Fibroblast of lung (primary cell): ENCODE measurements around the gene FAM174B. TPM values are rescaled to one million over a fixed set of nuclear protein-coding genes. Genes with fewer than 3 reads are reported as not detected.

ENCODE experiments used
- DNase-seq, 2 donors: peaks; one replicate each; pipeline versions ENCODE4 v3.0.0 to v3.0.0-alpha.2; 2010; ENCODE audit warnings: low read depth in 2 of 2
- H2AFZ ChIP-seq: 2 replicates; pipeline ENCODE4 v1.5.1; 2012; ENCODE audit warnings: low read length, control low read depth, inconsistent platforms
- H3K27ac ChIP-seq: 2 replicates; pipeline ENCODE4 v1.5.1; 2011; ENCODE audit warnings: low read length, control low read depth; ENCODE audit not compliant: insufficient read depth
- H3K27me3 ChIP-seq: 2 replicates; pipeline ENCODE4 v1.5.1; 2011; ENCODE audit warnings: mild to moderate bottlenecking, low read length; ENCODE audit not compliant: control insufficient read depth, insufficient read depth
- H3K36me3 ChIP-seq: 2 replicates; pipeline ENCODE4 v1.5.1; 2011; ENCODE audit warnings: low read length; ENCODE audit not compliant: control insufficient read depth, insufficient read depth
- H3K4me1 ChIP-seq: 2 replicates; pipeline ENCODE4 v1.5.1; 2011; ENCODE audit warnings: low read length; ENCODE audit not compliant: control insufficient read depth, insufficient read depth; ENCODE audit errors: extremely low read depth
- H3K4me2 ChIP-seq: 2 replicates; pipeline ENCODE4 v1.5.1; 2011; ENCODE audit warnings: low read length, control low read depth; ENCODE audit not compliant: insufficient read depth; ENCODE audit errors: extremely low read depth
- H3K4me3 ChIP-seq, 4 experiments: fragments of 200-600 bp in 1 of 4; sonication (generic) in 1 of 4; replicated peaks in 1 of 4; 2 replicates each; pipeline ENCODE4 v1.5.1; 2011 to 2016; ENCODE audit warnings: low read length in 4 of 4, low read depth in 3 of 4, mild to moderate bottlenecking in 3 of 4, control low read depth in 2 of 4, inconsistent platforms in 1 of 4, mixed read lengths in 1 of 4; ENCODE audit not compliant: insufficient read depth in 1 of 4; ENCODE audit errors: control extremely low read depth in 1 of 4
- H3K79me2 ChIP-seq: 2 replicates; pipeline ENCODE4 v1.5.1; 2012; ENCODE audit warnings: mild to moderate bottlenecking, low read length, inconsistent platforms; ENCODE audit not compliant: control insufficient read depth, insufficient read depth
- H3K9ac ChIP-seq: 2 replicates; pipeline ENCODE4 v1.5.1; 2011; ENCODE audit warnings: mild to moderate bottlenecking, low read length, control low read depth; ENCODE audit not compliant: insufficient read depth
- H3K9me3 ChIP-seq: 2 replicates; pipeline ENCODE4 v1.5.1; 2012; ENCODE audit warnings: low read depth, low read length; ENCODE audit not compliant: control insufficient read depth, insufficient read depth
- H4K20me1 ChIP-seq: 2 replicates; pipeline ENCODE4 v1.5.1; 2011; ENCODE audit warnings: low read length; ENCODE audit not compliant: control insufficient read depth, insufficient read depth; ENCODE audit errors: extremely low read depth
- EZH2 ChIP-seq: IDR thresholded peaks from 2 replicates; pipeline ENCODE4 v1.5.1; 2012; ENCODE audit warnings: low read length, control low read depth, mild to moderate bottlenecking; ENCODE audit errors: missing control alignments
- polyA plus RNA-seq, 2 donors: library from polyadenylated mRNA; depleted of rRNA in 1 of 2; stranded (reverse) in 1 of 2; unstranded in 1 of 2; fragments of >200 nt; gene quantifications; 2 replicates each; pipeline ENCODE4 v1.2.1, GENCODE V29; 2011 to 2012; ENCODE audit warnings: missing spikeins in 1 of 2
- total RNA-seq: library from RNA; depleted of rRNA; stranded (reverse); fragments of >200 nt; gene quantifications from 2 replicates; pipeline ENCODE4 v1.2.1, GENCODE V29; 2014
- TF ChIP-seq, protein P1 (sequence below), 2 donors: IDR thresholded peaks in 1 of 2; conservative IDR thresholded peaks in 1 of 2; 1 replicate in 1 of 2; 2 replicates in 1 of 2; pipeline ENCODE4 v1.5.1; 2011 to 2012; ENCODE audit warnings: low read length in 2 of 2, control low read depth in 1 of 2, inconsistent platforms in 1 of 2, low read depth in 1 of 2, mild to moderate bottlenecking in 1 of 2

Gene FAM174B
- total and polyA plus RNA-seq, 2 donors (not counting 1 experiment from before 2014, with no cell fraction given), result 0.87 to 2.8 TPM

DNA sequence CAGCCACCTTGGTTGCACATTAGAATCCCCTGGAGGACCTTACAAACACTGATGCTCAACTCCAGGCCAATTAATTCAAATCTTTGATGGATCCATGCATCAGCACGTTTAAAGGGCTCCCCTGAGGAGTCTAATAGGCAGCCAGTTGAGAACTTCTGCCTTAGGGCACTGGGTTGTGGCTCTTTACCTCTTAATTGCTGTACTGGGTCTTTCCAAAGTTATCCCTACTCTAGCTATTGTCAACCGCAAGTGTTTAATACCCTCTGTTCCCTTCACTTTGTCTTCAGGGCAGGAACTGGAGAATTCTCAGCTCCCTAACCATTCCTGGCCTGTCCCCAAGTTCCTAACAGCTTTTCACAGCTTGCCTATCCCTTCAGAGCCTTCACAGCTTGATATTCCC, 15.0 kb upstream of the FAM174B start:
- Histone ChIP-seq H4K20me1 (no peaks in the 10 kb centered on the region), H3K9ac (no peak overlapping the region), H3K36me3 (no peaks in the 10 kb centered on the region), H3K9me3 (no peaks in the 10 kb centered on the region), H3K4me2 (no peak overlapping the region), H3K4me1 (no peaks in the 10 kb centered on the region), H3K27ac (no peak overlapping the region), H2AFZ (no peak overlapping the region), H3K27me3 (no peaks in the 10 kb centered on the region), H3K4me3 (no peak overlapping the region), H3K79me2 (no peaks in the 10 kb centered on the region)
- no peak for DNase-seq
- TF ChIP-seq, protein P1, sequence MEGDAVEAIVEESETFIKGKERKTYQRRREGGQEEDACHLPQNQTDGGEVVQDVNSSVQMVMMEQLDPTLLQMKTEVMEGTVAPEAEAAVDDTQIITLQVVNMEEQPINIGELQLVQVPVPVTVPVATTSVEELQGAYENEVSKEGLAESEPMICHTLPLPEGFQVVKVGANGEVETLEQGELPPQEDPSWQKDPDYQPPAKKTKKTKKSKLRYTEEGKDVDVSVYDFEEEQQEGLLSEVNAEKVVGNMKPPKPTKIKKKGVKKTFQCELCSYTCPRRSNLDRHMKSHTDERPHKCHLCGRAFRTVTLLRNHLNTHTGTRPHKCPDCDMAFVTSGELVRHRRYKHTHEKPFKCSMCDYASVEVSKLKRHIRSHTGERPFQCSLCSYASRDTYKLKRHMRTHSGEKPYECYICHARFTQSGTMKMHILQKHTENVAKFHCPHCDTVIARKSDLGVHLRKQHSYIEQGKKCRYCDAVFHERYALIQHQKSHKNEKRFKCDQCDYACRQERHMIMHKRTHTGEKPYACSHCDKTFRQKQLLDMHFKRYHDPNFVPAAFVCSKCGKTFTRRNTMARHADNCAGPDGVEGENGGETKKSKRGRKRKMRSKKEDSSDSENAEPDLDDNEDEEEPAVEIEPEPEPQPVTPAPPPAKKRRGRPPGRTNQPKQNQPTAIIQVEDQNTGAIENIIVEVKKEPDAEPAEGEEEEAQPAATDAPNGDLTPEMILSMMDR (conservative IDR thresholded peaks at IDR 0.05 in 1 of 2, IDR thresholded peaks at IDR 0.05 in 1 of 2; ENCODE audit: low read depth in 1 of 2, low read length in 2 of 2), result no peak
- TF ChIP-seq EZH2, result no peak

DNA sequence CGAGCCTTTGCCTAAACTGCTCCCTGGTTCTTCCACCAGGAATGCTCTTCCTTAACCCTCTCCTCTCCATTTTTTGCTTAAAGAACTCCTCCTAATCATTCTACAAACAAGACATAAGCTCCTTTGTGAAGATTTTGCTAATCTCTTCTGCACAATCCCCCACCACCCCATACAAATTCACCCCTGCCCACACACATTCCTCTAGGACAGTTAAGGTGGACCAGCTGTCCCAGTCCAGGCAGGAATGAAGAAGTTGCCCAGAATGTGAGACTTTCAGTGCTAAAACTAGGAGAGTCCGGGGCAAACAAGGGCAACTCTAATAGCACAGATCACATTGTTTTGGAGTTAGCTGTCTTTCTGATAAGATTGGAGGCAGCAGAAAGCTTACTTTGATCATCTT, 13.9 kb upstream of the FAM174B start:
- TF ChIP-seq, protein P1 (conservative IDR thresholded peaks at IDR 0.05 in 1 of 2, IDR thresholded peaks at IDR 0.05 in 1 of 2; ENCODE audit: low read depth in 1 of 2, low read length in 2 of 2), result no peak
- no peak for TF ChIP-seq EZH2
- Histone ChIP-seq H3K4me3 (no peak overlapping the region), H3K9ac (no peak overlapping the region), H3K4me2 (no peak overlapping the region), H3K27me3 (no peaks in the 10 kb centered on the region), H3K9me3 (no peaks in the 10 kb centered on the region), H3K4me1 (no peaks in the 10 kb centered on the region), H4K20me1 (no peaks in the 10 kb centered on the region), H3K79me2 (no peaks in the 10 kb centered on the region), H2AFZ (no peak overlapping the region), H3K36me3 (no peaks in the 10 kb centered on the region), H3K27ac (no peak overlapping the region)
- DNase-seq, result no peak

DNA sequence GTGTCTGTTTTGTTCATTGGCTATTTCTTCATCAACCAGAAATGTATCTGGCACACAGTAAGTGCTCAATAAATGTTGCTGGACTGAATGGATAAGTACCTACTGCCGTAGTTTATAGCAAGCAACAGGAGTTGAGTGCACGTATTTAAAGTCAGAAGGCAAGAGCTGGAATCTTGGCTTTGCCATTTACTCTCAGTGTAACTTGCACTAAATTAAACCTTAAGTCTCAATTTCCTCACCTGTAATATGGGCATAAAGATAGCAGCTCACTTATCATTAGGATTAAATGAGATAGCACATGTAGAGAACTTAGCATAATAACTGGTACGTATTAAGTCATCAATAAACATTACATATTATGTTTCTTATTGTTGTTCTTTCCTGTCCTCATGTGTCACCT, 13.0 kb upstream of the FAM174B start:
- Histone ChIP-seq H3K4me2 (no peak overlapping the region), H3K9me3 (no peaks in the 10 kb centered on the region), H3K27ac (no peak overlapping the region), H3K27me3 (no peaks in the 10 kb centered on the region), H2AFZ (no peak overlapping the region), H3K4me3 (no peak overlapping the region), H3K9ac (no peak overlapping the region), H4K20me1 (no peaks in the 10 kb centered on the region), H3K79me2 (no peaks in the 10 kb centered on the region), H3K36me3 (no peaks in the 10 kb centered on the region), H3K4me1 (no peaks in the 10 kb centered on the region)
- no peak for DNase-seq
- no peak for TF ChIP-seq EZH2
- TF ChIP-seq, protein P1 (conservative IDR thresholded peaks at IDR 0.05 in 1 of 2, IDR thresholded peaks at IDR 0.05 in 1 of 2; ENCODE audit: low read depth in 1 of 2, low read length in 2 of 2), result no peak
